ENCODE data around the gene SOX18. TPM values are rescaled to one million over a fixed set of nuclear protein-coding genes. Genes with fewer than 3 reads are reported as not detected.

The SOX18 gene
- total and polyA plus RNA-seq, 2 of the 8 experiments (the other 6 are each of a cell fraction or from before 2014, with no cell fraction given): 0.09 TPM; not detected in 1

DNA sequence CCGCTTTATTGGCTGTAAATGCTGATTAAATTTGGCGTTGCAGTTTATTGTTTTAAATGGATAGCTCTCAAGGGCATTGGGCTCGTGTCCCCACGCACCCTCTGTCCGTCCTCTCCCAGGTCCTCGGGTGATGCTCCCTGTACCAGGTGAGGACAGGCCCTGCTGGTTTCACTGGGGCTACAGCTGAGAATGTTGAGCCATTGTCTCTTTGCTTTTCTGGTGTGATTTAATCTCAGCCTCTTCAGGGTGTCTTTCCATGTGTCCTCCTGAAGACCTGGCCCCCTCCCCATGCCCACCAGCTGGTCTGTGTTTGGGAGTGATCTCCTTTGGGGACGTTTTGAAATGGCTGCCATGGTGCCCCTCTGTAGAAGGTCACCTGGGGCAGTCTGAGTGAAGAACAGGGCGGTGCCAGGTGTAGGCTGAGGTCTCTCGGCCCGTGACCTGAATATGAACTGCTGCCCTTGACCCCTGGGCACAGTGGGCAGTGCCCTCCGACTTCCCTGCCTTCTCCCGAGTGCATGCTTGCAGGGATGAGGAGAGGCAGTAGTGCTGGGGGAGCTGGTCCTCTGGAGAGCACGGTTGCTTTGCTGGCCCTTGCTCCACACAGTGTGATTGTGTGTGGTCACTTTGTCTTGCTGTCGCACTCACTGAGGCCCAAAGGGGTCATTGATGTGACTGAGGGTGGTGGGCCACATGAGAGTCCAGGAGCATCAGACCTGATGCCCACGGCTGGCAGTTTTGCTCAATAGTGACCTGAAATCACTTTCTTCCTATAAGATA, 25.9 kb downstream of the SOX18 start:
- Histone ChIP-seq H3K27me3 (replicated peaks in 1 of 4; ENCODE audit: control insufficient read depth in 3 of 4, extremely low read depth in 1 of 4, insufficient read depth in 3 of 4, low read length in 3 of 4) (no peaks in the 10 kb centered on the region), H2AFZ (ENCODE audit: low read length) (no peak overlapping the region)
- CTCF ChIA-PET (ENCODE audit: partially characterized antibody): interaction anchor here (0.6 to 0.7 kb wide), 2 partner anchors 15 to 20 kb away, joined by 3 to 5 read pairs; no protein-coding TSS in a partner anchor

More for the DNA sequence above, 25.9 kb downstream of the SOX18 start:
- POLR2A ChIA-PET (ENCODE audit: partially characterized antibody): interaction anchor here (1.5 kb wide), 1 partner anchor 10 kb away, joined by 5 read pairs; no protein-coding TSS in a partner anchor
- Histone ChIP-seq H3K18ac (ENCODE audit: extremely low read depth, low read length) (no peak overlapping the region), H3K23ac (ENCODE audit: insufficient read length) (no peak overlapping the region), H3K4me3 (ENCODE audit: extremely low read depth in 1 of 4, insufficient read depth in 2 of 4, low read depth in 3 of 4, low read length in 4 of 4) (no peak overlapping the region), H2BK20ac (ENCODE audit: low read length) (no peak overlapping the region), H4K91ac (replicated peaks; ENCODE audit: insufficient read length, low read length) (no peak overlapping the region), H3K14ac (ENCODE audit: insufficient read length) (no peak overlapping the region), H3K9me3 (ENCODE audit: insufficient read depth in 2 of 2, low read depth in 1 of 2, low read length in 1 of 2) (no peaks in the 10 kb centered on the region), H3K4me2 (ENCODE audit: insufficient read depth in 1 of 2, low read depth in 2 of 2, low read length in 2 of 2) (no peak overlapping the region), H3K79me1 (ENCODE audit: low read depth, low read length) (peaks cover 10% of the 10 kb centered on the region), H3K56ac (replicated peaks; ENCODE audit: insufficient read length, low read depth, low read length) (no peak overlapping the region), H3K36me3 (ENCODE audit: control insufficient read depth in 2 of 4, insufficient read depth in 4 of 4, low read length in 3 of 4) (peaks cover 22 to 47% (median 45%) of the 10 kb centered on the region in 4 experiments), H2BK15ac (ENCODE audit: low read length) (no peak overlapping the region), H2BK5ac (ENCODE audit: low read depth, low read length) (no peak overlapping the region), H3K4ac (replicated peaks; ENCODE audit: insufficient read length, low read depth, low read length) (no peak overlapping the region), H2BK120ac (replicated peaks; ENCODE audit: low read depth, low read length) (no peak overlapping the region), H3K79me2 (ENCODE audit: control insufficient read depth in 1 of 2, insufficient read depth in 2 of 2, low read length in 2 of 2) (no peaks in the 10 kb centered on the region), H3K4me1 (replicated peaks in 1 of 4; ENCODE audit: control insufficient read depth in 3 of 4, insufficient read depth in 4 of 4, low read length in 3 of 4) (no peaks in the 10 kb centered on the region), H2BK12ac (ENCODE audit: low read depth, low read length) (no peak overlapping the region), H3K23me2 (ENCODE audit: low read depth, low read length) (0 out of 2 replicates have a peak, but pooled peaks cover 4% of the 10 kb centered on the region), H4K5ac (ENCODE audit: insufficient read length, low read depth, low read length) (no peak overlapping the region), H4K8ac (ENCODE audit: extremely low read depth, insufficient read depth, low read length) (no peak overlapping the region; the same call in 1 of the 2 replicates), H3K9ac (replicated peaks in 1 of 4; ENCODE audit: extremely low read depth in 1 of 4, low read depth in 3 of 4, low read length in 3 of 4) (no peak overlapping the region), H2AK5ac (ENCODE audit: low read depth, low read length) (no peak overlapping the region), H3K27ac (ENCODE audit: low read depth, low read length) (no peak overlapping the region), H4K20me1 (replicated peaks in 1 of 2; ENCODE audit: control insufficient read depth in 1 of 2, insufficient read depth in 2 of 2, low read length in 2 of 2) (peaks cover 3 to 21% of the 10 kb centered on the region in 2 experiments)
- FAIRE-seq: no peak
- WGBS, 2 experiments (ENCODE audit: extremely low coverage in 1 of 2, insufficient coverage in 1 of 2, insufficient read length in 1 of 2, insufficient replicate concordance in 2 of 2, low coverage in 1 of 2, low lambda C conversion rate in 2 of 2, missing lambda C conversion rate in 1 of 2): 92% methylated on average over 15 of the region's 15 CpGs; no CpG with 5 or more reads in 1 of the 2 experiments
- TF ChIP-seq SP4 (IDR thresholded peaks at IDR 0.05; ENCODE audit: low read length) (no peak), CHD1 (IDR thresholded peaks at IDR 0.05; ENCODE audit: low read depth, low read length) (no peak), PHF8 (conservative IDR thresholded peaks at IDR 0.05; ENCODE audit: low read depth, low read length) (no peak), EP300 (IDR thresholded peaks at IDR 0.05; ENCODE audit: borderline replicate concordance in 1 of 2, low read depth in 2 of 2, low read length in 2 of 2) (no peak), TAF1 (IDR thresholded peaks at IDR 0.05; ENCODE audit: low read depth, low read length) (no peak), CBX5 (IDR thresholded peaks at IDR 0.05; ENCODE audit: low read depth, low read length) (no peak), RXRA (IDR thresholded peaks at IDR 0.05; ENCODE audit: insufficient read depth, low read depth, low read length) (no peak), ASH2L (IDR thresholded peaks at IDR 0.05; ENCODE audit: low read length) (no peak), GTF2F1 (IDR thresholded peaks at IDR 0.05; ENCODE audit: borderline replicate concordance, low read depth, low read length) (no peak)
- TF ChIP-seq, protein P1, sequence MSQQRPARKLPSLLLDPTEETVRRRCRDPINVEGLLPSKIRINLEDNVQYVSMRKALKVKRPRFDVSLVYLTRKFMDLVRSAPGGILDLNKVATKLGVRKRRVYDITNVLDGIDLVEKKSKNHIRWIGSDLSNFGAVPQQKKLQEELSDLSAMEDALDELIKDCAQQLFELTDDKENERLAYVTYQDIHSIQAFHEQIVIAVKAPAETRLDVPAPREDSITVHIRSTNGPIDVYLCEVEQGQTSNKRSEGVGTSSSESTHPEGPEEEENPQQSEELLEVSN (IDR thresholded peaks at IDR 0.05): no peak
- DNase-seq (ENCODE audit: low read depth in 1 of 2, low spot score in 2 of 2): no peak

Measured in H1 (cell line).